GM19452 (cell line): ENCODE results near the gene EDARADD.
A peak's percentile ranks its signal among the peaks of the same experiment; 100 is the strongest.
"Not testable (repeated sequence)": the region's sequence is repeated elsewhere in the genome, so short reads cannot be mapped to it uniquely, and the experiment has no call there.

Source experiments
- ATAC-seq: cut with Tn5 transposase; IDR thresholded peaks from one replicate; pipeline ENCODE4 v1.9.1; 2021; ENCODE audit not compliant: unreplicated experiment

EDARADD gene

GRCh38 chr1:236429715-236430274 is 35.7 kb downstream of the EDARADD start:
- peak; percentile 40 for ATAC-seq

DNA sequence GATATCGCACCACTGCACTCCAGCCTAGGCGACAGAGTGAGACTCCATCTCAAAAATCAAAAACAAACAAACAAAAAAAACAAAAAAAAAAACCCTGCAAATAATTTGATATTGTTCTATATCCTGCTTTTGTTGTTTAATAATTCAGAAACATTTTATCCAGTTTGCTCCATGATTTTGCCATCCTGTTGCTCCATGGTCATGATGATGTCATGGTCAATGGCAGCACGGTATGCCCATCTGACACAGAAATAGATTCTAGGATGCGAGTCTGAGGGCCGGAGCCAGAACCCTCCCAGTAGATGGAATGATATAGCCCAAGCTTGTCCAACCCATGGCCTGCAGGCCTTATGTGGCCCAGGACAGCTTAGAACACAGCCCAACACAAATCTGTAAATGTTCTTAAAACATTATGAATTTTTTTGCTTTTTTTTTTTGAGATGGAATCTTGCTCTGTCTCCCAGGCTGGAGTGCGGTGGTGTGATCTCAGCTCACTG is 39.8 kb downstream of the EDARADD start:
- no peak for ATAC-seq

DNA sequence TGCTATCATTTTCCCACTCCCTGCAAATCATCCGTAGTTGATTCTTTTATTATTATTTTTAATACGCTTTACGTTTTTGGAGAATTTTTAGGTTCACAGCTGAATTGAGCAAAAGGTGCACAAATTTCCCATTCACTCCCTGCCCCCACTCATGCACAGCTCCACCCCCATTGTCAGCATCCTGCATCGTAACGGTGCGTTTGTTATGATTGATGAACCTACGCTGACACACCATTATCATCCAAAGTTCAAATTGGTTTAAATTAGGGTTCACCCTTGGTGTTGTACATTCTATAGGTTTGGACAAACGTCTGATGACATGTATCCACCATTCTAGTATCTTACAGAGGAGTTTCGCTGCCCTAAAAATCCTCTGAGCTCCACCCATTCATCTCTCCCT is 44.5 kb downstream of the EDARADD start:
- no peak for ATAC-seq

GRCh38 chr1:236440373-236440772 is 46.3 kb downstream of the EDARADD start:
- no peak for ATAC-seq

DNA sequence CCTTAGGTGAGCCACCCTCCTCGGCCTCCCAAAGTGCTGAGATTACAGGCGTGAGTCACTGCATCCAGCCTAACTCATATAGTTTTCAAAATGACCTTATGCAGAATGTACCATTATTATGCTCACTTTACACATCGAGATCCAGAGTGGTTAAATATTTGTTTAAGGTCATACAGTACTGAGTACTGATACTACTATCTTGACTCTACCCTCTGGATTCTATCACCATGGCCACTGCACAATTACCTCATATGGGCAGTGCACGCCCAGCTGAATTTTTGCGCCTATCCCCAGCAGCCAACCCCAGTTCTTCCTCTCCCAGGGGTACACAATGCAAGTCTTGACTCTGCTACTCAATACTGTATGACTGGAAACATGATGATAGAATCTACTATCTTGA is 56.7 kb downstream of the EDARADD start:
- ATAC-seq, result no peak

DNA sequence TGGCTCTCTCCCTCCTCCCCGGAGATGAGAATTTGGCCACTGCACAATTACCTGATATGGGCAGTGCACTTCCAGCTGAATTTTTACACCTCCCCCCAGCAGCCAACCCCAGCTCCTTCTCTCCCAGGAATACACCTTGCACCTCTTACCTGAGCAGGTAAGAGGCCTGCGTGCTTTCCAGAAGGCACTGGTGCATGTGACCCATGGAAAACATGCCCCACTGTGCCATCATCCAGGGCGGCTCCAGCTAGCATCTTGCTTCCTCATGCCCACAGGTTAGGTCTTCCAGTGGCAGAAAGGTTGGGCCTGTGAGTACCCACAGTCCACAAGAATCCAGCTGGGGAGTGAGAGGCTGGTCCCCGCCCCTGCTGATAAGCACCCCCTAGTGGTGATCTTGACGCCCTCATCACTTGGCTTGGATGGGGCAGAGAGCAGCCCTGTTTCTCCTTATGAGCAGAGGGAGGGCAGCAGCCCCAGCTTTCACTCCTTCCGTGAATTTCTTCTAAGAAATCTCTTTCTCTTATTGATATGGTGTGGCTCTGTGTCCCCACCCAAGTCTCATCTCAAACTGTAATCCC is 57.8 kb downstream of the EDARADD start:
- ATAC-seq, result peak; percentile 72

DNA sequence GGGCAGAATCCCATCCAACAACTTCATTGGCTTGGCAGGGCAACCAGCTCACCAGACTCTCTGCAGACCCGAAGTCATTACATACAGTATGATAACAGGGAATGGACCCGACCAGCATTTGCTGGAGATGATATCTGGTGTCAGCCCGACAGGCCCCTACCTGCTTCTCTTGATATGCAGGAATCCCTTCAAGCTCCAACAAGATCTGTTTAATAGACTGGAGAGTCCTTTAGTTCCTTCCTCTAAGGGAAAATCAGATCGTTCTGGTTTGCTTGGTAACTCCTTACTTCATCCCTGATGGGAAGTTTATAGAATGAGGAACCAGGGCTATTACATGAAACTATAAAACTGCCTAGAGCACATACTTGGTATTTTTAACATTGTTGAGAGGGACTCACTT is 61.2 kb downstream of the EDARADD start:
- no peak for ATAC-seq

GRCh38 chr1:236457775-236458174 is 63.7 kb downstream of the EDARADD start:
- no peak for ATAC-seq

- no peak for ATAC-seq
Observed at GRCh38 chr1:236458996-236459395, 64.9 kb downstream of the EDARADD start.

- no peak for ATAC-seq
Observed at GRCh38 chr1:236460103-236460502, 66.0 kb downstream of the EDARADD start.

- not testable (repeated sequence) for ATAC-seq
Observed at GRCh38 chr1:236464197-236464596, 70.1 kb downstream of the EDARADD start.

DNA sequence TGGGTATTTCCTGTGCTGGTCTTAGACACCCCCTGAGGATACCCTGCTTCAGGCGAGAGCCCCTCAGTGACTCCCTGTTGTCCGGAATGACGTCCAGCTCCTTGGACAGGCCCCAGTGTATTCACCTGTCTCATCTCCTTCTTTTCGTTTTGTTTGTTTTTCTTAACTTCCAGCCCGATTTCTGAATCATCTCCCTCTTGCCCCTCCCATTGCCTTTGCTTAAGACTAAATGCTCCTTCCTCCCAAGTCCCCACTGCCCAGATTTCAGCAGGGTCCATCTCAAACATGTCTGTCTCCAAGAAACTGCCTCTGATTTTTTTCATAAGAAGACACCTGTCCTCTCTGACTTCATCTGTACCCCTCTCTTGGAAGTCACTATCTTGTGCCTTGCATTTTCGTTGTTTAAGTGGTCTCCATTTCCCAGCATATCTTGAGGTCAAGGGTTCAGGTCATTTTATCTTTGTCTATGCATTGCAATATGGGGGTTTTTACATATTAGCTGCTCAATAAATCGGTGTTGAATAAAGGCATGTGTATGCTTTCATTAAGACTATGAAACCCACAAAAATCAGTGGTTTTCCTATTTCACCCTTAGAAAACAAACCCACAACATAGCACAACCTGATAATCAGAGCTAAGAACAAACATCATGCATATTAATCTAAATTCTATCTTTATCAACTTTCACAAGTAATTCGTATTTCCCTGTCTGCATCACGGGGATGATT is 71.3 kb downstream of the EDARADD start:
- ATAC-seq, result peak; percentile 54

DNA sequence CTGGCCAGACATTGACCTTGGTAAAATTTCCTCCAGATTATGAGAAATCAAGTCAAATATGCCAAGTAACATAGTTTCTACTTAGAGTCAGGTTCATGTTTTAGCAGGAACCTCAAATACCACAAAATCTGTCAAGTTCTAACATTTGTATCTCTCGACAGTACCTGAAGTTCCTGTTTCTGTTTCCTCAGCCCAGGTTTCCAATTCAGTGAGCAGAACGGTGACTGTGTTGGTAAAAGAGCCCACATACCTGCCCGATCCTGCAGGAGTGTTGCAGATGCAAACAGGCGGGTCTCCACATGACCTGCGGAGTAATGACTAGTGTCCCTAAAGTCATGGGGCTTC is 71.8 kb downstream of the EDARADD start:
- ATAC-seq, result peak; percentile 96

DNA sequence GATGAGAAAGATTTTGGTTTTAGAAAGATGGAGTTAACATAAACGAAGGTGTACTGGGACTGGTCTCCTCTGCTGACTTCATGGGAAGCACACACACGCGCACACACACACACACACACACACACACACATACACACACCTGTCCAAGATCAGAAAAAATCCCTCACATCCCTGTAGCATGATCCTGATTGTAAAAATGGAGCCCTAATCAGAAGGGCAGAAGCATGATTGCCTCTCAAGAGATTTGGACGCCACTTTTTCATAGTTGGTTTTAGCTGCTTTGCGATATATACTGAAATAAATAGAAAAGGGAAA is 73.2 kb downstream of the EDARADD start:
- ATAC-seq, result no peak

- ATAC-seq, result no peak
Observed at GRCh38 chr1:236468625-236469024, 74.5 kb downstream of the EDARADD start.

- no peak for ATAC-seq
Observed at GRCh38 chr1:236469466-236469865, 75.4 kb downstream of the EDARADD start.

DNA sequence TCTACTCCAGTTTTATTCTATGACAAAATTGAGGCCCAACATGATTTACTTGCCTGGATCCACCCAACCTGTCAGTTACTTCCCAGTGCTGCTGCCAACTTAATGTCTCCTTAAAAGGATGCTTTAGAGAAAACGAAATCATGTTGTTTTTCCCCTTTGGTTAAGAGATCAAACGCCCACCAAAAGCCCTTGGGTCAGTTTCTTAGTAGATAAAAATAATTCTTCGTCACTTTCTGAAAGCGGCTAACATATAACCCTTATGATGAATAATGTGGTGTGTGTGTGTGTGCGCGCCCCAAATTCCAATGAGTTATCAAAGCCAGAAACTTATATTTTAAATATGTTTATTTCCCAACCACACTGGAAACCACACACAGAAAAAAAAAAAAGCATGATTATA is 77.0 kb downstream of the EDARADD start:
- no peak for ATAC-seq

DNA sequence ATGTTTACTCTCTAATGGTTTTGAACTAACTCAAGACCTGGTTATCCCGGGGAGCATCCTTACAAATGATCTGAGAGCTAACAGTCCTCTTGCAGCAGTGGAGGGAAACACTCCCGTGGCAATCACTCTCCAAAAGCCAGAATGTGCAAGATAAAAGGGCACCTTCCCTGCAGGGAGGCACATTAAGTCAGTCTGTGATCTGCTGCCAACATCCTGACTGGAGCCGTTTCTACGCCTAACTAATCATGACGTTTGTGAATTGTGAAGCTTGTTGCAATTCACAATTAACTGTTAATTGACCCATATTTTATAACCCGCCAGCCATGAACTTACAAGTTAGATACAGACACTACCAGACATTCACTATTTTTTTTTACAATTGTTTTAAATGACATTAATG is 77.6 kb downstream of the EDARADD start:
- no peak for ATAC-seq

GRCh38 chr1:236472850-236473788 is 79.0 kb downstream of the EDARADD start:
- ATAC-seq, result no peak

DNA sequence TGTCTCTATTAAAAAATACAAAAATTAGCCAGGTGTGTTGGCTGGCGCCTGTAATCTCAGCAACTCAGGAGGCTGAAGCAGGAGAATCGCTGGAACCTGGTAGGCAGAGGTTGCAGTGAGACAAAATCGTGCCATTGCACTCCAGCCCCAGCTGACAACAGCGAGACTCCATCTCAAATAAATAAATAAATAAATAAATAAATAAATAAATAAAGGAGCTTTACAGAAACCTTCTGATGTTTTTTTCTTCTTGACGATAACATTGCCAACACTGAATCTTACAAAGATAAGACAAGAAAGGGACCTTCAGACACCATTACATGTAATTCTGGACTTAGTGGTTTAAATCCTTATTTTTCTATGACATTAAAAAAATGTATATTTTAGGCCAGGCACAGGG is 81.9 kb downstream of the EDARADD start:
- no peak for ATAC-seq

- ATAC-seq, result no peak
Observed at GRCh38 chr1:236480758-236481436, 86.8 kb downstream of the EDARADD start.
